Stimulated activated CD4-positive, alpha-beta T cell treated with anti-CD3 and anti-CD28 coated beads, Interleukin-1b, Interleukin-23, amount 100 ng/mL, for 1 hour (primary cell): ENCODE data around the gene NARS2.

ENCODE experiments used
- DNase-seq, 2 donors: peaks; one replicate each; pipeline ENCODE4 v3.0.0-alpha.2; 2020; ENCODE audit warnings: low read depth in 2 of 2

The NARS2 gene

GRCh38 chr11:78441956-78442355 is 132.7 kb downstream of the NARS2 start:
- no peak for DNase-seq

GRCh38 chr11:78438298-78438975 is 136.2 kb downstream of the NARS2 start:
- DNase-seq, result no peak

GRCh38 chr11:78432956-78433355 is 141.7 kb downstream of the NARS2 start:
- no peak for DNase-seq

GRCh38 chr11:78432058-78432515 is 142.6 kb downstream of the NARS2 start:
- no peak for DNase-seq

- no peak for DNase-seq
Observed at GRCh38 chr11:78429660-78430059, 145.0 kb downstream of the NARS2 start.

- DNase-seq, result no peak
Observed at GRCh38 chr11:78429209-78429608, 145.5 kb downstream of the NARS2 start.

GRCh38 chr11:78428773-78429172 is 145.9 kb downstream of the NARS2 start:
- DNase-seq, result no peak

- DNase-seq, result no peak
Observed at GRCh38 chr11:78428266-78428636, 146.4 kb downstream of the NARS2 start.

- no peak for DNase-seq
Observed at GRCh38 chr11:78427615-78428265, 146.9 kb downstream of the NARS2 start.

GRCh38 chr11:78426845-78427244 is 147.8 kb downstream of the NARS2 start:
- DNase-seq, result no peak

- DNase-seq, result no peak
Observed at GRCh38 chr11:78425399-78426070, 149.1 kb downstream of the NARS2 start.

GRCh38 chr11:78424334-78425270 is 150.1 kb downstream of the NARS2 start:
- DNase-seq, result no peak

- DNase-seq, result no peak
Observed at GRCh38 chr11:78423241-78423640, 151.4 kb downstream of the NARS2 start.

- no peak for DNase-seq
Observed at GRCh38 chr11:78420796-78421209, 153.9 kb downstream of the NARS2 start.

GRCh38 chr11:78420255-78420764 is 154.4 kb downstream of the NARS2 start:
- DNase-seq, result no peak

- no peak for DNase-seq
Observed at GRCh38 chr11:78419327-78419726, 155.3 kb downstream of the NARS2 start.

GRCh38 chr11:78418584-78419211 is 156.0 kb downstream of the NARS2 start:
- DNase-seq, result no peak

GRCh38 chr11:78417888-78418583 is 156.6 kb downstream of the NARS2 start:
- peak; percentile 30 to 50 for DNase-seq

GRCh38 chr11:78417175-78417887 is 157.3 kb downstream of the NARS2 start, which contains the start of gene GAB2:
TSS of gene GAB2 (minus strand) at chr11:78417820. CDS start at chr11:78417720, 100 bp downstream.
- DNase-seq, result no peak
